Fibroblast of skin of left biceps (primary cell): ENCODE data around the gene NELFA.
"Not testable (repeated sequence)": the region's sequence is repeated elsewhere in the genome, so short reads cannot be mapped to it uniquely, and the experiment has no call there.

Experiments used
- DNase-seq, 2 experiments: peaks; one replicate each; pipeline ENCODE4 v3.0.0-alpha.2; 2013; ENCODE audit warnings: low read depth in 2 of 2

NELFA gene

DNA sequence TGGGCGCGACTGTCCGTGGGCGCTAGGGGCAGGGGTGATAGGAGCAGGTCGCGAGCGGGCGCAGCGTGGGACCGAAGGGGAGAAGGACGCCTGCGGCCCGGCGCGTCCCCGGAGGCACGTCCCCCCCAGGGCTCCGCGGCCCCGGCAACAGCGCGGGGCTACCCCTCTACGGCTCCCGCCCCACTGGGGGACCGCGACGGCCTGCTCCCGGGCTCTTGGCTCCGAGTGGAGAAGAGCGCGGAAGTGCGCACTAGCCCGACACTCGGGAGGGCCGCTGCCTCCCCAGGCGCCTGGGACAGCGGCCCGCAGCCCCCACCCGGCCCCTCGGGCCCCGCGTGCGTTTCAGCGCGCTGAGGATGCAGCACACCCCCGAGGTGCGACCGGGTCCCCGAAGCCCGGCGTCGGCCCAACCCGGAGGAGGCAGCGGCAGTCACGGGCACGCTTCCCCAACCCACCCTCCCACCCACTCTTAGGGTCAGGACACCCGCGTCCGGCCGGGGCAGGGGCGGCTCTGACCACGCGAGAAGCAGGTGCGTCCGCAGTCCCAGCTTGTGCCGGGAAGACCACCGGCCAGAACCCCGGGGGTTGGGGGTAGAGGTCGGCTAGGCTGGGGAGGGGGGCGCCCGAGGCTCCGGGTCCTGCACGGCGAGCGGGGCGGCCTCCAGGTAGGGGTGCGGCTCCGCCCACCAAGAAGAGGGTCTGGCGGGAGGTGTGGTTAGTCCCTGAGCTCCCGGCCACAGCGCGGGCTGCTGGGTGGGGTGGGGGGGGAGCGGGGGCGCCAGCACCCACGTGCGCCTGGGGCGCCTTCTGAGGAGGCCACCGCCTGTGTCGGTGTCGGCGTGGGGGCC is 31.8 kb upstream of the NELFA start:
- DNase-seq, result no peak

DNA sequence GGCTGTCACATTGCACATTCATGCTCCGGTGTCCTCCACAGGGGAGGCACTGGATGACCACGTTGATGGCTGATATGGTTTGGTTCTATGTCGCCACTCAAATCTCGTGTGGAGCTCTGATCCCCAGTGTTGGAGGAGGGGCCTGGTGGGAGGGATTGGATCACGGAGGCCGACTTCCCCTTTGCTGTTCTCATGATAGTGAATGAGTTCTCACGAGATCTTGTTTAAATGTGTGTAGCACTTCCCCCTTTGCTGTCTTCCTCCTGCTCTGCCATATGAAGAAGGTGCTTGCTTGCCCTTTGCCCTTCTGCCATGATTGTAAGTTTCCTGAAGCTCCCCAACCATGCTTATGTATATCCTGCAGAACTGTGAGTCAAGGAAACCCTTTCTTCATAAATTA is 28.1 kb upstream of the NELFA start:
- DNase-seq, result no peak

DNA sequence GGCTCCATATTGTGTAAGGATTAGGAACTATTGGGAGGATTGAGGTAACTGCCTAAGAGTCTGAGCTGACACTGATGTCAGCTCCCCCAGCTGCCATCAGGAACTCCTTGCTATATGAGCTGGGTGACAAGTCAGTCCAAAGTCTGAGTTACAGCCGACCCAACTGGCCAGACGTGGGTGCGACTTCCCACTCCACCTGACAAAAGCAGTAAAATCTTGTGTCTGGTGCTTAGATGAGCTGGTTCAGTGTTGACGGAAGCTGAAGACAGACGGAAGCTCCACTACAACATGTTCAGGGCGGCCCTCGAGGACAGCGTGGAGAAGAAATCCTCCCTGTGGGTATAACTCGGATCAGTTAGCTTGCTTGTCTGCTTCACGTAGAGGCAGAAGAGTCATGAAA is 27.6 kb upstream of the NELFA start:
- no peak for DNase-seq

DNA sequence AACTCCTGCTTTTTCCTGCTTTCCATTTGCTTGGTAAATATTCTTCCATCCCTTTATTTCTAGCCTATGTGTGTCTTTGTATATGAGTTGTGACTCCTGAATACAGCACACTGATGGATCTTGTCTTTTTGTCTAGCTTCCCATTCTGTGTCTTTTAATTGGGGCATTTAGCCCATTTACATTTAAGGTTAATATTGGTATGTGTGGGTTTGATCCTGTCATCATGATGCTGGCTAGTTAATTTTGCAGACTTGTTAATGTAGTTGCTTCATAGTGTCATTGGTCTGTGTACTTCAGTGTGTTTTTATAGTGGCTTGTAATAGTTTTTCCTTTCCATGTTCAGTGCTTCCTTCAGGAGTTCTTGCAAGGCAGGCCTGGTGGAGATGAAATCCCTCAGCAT is 22.4 kb upstream of the NELFA start:
- DNase-seq, result not testable (repeated sequence)

DNA sequence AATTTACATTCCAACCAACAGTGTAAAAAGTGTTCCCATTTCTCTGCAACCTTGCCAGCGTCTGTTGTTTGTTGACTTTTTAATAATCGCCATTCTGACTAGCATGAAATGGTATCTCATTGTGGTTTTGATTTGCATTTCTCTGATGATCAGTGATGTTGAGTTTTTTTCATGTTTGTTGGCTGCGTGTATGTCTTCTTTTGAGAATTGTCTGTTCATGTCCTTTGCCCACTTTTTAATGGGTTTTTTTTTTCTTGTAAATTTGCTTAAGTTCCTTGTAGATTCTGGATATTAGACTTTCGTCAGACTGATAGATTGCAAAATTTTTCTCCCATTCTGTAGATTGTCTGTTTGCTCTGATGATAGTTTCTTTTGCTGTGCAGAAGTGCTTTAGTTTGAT is 18.3 kb upstream of the NELFA start:
- not testable (repeated sequence) for DNase-seq

DNA sequence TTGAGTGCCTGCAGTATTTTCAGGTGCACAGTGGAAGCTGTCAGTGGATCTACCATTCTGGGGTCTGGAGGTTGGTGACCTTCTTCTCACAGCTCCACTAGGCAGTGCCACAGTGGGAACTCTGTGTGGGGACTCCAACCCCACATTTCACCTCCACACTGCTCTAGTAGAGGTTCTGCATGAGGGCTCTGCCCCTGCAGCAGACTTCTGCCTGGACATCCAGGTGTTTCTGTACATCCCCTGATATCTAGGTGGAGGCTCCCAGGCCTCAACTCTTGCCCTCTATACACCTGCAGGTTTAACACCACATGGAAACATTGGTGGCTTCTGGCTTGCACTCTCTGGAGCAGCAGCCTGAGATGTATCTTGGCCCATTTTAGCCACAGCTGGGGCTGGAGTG is 17.0 kb upstream of the NELFA start:
- no peak for DNase-seq

DNA sequence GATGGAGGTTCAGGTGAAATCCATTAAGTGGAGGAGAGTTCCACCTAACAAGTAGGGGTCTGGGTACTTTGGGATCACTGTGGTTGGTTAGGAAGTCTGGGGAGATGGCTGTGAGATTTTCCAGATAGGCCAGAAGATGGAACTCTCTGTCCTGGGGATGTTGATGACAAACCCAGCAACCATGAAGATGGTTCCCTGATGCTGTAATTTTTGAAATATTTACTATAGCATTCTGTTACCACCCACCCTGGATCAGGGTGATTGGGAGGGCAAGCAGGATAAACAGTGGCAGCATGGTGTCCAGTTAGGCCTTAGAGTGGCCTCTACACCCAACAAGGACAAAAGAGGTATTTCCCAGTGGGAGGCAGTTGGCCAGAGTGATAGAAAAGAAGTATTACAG is 15.9 kb upstream of the NELFA start:
- no peak for DNase-seq

DNA sequence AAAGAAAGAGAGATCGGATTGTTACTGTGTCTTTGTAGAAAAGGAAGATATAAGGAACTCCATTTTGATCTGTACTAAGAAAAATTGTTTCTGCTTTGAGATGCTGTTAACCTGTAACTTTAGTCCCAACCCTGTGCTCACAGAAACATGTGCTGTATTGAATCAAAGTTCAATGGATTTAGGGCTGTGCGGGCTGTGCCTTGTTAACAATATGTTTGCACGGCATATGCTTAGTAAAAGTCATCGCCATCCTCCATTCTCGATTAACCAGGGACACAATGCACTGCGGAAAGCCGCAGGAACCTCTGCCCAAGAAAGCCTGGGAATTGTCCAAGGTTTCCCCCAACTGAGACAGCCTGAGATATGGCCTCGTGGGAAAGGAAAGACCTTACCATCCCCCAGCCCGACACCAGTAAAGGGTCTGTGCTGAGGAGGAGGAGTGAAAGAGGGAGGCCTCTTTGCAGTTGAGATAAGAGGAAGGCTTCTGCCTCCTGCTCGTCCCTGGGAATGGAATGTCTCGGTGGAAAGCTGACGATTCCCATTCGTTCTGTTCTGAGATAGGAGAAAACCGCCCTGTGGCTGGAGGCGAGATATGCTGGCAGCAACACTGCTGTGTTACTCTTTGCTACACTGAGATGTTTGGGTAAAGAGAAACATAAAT is 12.7 kb upstream of the NELFA start:
- not testable (repeated sequence) for DNase-seq

DNA sequence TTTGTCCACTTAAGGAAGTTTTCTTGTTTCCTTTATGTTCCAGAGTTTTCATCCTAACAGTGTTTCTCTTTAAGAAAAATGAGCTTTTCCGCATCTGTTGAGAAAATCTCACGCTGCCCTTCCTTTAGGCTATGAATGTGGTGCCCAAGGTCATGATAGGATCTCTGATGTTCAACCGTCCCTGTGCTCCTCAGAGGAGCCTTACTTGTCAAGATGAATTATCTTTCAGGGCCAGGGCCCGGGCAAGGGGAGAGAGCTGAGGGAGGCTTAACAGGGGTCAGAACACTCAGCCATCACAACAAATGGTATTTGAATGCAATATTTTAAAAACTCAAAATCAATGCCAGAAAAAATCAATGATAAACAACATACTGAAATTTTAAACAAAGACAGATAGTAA is 6.2 kb upstream of the NELFA start:
- no peak for DNase-seq

DNA sequence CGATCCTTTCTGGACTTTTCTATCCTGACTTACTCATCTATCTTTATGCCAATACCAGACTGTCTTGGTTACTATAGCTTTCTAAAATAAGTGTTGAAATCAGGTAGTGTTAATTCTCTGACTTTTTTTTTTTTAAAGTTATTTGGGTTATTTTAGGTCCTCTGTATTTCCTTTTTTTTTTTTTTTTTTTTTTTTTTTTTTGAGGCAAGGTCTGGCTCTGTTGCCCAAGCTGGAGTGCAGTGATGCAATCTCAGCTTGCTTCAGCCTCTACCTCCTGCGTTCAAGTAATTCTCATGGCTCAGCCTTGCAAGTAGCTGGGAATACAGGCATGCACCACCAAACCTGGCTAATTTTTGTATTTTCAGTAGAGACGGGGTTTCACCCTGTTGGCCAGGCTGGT is 2.8 kb upstream of the NELFA start:
- no peak for DNase-seq

DNA sequence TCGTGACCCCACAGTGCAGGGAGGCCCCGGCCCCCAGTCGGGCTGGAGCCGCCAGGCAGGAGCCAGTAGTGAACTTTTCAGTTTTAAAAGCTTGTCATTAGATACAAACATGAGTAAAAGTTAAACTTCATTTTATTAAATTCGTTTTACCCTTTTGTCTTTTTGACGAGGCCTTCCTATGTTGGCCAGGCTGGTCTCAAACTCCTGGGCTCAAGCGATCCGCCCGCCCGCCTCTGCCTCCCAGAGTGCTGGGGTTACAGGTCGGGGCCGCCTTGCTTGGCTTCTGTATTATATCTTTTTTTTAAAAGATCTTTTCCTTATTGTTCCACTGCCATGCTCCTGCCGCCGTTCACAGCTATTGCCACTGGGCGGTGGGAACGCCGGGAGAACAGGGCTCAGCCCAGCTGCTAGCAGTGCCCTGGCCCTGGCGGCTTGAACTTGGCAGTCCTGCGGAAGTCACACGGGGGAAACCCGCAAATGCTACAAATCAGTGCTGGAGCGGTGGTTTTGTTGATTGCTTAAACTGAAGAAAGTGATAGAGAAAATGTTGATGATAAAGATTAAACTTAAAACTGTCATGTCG is 968 bp upstream of the NELFA start:
- DNase-seq, result no peak

DNA sequence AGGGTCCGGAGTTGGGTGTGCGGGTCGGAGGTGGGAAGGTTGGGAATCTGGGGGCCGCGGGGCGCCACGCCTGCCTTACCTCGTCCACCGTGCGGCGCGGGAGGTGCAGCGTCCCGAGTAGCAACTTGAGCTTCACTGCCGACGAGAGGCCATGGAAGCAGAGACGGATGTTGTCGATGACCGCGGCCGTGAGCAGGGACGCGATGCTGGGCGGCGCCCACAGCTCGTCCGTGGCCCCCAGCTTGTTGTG is 178 bp downstream of the NELFA start:
- no peak for DNase-seq

DNA sequence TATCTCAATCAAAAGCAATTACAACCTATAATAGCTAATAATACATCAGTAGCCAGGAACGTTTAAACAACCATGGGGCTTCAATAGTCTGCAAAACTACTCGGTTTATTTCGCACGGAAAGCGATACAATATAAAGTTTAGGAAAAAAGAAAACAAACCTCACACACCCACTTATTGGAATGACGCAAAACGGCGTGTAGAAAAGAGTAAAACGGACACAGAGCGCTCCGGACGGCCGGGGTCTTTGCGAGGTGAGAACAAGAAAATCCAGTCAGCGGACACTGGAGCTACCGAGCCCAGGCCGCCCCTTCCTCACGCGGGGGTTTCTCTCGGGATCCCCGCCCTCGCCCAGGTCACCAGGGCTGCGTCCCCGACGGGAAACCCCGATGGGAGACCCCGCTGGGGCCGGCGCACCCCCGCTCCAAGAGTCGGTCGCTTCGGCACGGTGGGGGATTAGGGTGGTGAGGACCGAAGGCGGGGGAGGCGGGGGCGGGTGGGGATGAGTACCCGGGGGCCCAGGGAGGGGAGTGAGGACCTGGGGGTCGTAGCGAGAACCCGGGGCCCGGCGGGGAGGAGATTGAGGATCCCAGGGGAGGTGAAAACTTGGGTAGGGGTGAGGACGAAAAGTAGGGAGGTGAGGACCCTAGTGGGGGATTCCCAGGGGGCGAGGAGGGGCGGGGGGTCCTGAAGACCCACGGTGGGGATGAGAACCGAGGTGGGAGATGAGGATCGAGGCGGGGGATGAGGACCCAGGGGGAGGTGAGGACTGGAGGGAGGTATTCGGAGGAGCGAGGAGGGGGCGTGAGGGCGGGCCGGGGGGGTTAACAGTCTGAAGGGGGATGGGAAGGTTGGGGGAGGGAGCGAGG is 737 bp downstream of the NELFA start:
- no peak for DNase-seq

DNA sequence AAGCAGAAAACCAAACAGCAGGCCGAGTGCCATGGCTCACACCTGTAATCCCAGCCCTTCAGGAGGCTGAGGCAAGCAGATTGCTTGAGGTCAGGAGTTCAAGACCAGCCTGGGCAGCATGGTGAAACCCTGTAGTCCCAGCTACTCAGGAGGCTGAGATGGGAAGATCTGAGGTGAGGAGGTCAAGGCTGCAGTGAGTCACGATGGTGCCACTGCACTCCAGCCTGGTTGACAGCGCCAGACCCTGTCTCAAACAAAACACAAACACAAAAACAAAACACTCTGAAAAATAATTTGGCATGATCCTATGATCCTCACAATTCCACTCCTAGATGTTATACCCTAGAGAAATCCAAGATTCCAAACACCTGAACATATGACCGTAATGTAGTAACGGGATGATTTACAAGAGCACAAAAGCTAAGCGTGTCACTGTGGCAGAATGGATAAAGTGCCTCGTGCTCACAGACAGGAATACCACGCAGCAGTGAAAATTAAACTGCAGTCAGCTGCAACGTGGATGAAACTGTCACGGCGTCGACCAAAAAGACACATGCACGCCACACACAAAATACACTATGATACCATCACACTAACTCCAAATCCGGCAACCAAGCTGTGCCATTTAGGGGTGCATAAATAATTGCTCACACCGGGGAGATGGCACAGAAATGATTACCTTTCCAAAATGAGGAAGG is 1.7 kb downstream of the NELFA start:
- no peak for DNase-seq

DNA sequence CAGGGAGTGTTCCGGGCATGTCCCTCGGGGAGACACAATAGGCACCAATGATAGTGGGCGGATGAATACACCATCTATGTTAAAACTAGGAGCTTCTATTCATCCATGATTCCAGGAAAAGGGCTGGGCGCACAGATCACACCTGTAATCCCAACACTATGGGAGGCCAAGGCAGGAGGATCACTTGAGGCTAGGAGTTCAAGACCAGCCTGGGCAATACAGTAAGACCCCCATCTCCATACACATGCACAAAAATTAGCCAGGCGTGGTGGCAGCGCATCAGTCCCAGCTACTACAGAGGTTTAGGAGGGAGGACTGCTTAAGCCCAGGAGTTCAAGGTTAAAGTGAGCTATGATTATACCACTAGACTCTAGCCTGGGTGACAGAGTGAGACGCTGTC is 2.4 kb downstream of the NELFA start:
- DNase-seq, result no peak

DNA sequence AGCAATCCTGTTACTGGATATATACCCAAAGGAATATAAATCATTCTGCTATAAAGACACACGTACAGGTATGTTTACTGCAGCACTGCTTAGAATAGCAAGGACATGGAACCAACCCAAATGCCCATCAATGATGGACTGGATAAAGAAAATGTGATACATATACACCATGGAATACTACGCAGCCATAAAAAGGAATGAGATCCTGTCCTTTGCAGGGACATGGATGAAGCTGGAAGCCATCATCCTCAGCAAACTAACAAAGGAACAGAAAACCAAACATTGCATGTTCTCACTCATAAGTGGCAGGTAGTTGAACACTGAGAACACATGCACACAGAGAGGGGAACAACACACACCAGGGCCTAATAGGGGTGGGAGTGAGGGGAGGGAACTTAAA is 5.4 kb downstream of the NELFA start:
- not testable (repeated sequence) for DNase-seq

DNA sequence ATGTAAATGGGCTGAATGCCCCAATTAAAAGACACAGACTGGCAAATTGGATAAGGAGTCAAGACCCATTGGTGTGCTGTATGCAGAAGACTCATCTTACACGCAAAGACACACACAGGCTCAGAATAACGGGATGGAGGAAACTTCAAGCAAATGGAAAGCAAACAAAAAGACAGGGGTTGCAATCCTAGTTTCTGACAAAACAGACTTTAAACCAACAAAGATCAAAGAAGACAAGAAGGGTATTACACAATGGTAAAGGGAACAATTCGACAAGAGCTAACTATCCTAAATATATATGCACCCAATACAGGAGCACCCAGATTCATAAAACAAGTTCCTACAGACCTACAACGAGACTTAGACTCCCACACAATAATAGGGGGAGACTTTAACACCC is 9.5 kb downstream of the NELFA start:
- not testable (repeated sequence) for DNase-seq

DNA sequence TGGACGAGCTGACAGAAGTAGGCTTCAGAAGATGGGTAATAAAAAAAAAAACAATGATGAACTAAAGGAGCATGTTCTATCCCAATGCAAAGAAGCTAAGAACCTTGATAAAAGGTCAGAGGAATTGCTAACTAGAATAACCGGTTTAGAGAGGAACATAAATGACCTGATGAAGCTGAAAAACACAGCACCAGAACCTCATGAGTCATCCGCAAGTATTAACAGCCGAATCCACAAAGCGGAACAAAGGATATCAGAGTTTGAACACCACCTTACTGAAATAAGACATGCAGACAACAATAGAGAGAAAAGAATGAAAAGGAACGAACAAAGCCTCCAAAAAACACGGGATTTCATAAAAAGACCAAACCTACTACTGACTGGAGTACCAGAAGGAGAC is 10.5 kb downstream of the NELFA start:
- DNase-seq, result no peak

DNA sequence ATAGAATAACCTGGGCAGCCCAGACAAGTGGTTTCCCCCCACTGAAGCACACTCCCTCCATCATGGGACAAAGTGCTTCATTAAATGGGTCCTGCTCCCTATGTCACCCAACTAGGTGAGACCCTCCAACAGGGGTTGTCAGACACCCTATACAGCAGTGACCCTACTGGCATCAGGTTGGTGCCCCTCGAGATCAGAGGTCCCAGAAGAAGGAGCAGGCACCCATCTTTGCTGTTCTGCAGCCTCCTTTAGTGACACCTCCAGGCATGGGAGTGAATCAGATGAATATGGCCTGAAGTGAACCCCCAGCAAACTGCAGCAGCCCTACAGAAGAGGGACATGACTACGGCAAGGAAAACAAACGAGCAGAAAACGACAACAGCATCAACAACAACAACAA is 11.1 kb downstream of the NELFA start:
- DNase-seq, result no peak

DNA sequence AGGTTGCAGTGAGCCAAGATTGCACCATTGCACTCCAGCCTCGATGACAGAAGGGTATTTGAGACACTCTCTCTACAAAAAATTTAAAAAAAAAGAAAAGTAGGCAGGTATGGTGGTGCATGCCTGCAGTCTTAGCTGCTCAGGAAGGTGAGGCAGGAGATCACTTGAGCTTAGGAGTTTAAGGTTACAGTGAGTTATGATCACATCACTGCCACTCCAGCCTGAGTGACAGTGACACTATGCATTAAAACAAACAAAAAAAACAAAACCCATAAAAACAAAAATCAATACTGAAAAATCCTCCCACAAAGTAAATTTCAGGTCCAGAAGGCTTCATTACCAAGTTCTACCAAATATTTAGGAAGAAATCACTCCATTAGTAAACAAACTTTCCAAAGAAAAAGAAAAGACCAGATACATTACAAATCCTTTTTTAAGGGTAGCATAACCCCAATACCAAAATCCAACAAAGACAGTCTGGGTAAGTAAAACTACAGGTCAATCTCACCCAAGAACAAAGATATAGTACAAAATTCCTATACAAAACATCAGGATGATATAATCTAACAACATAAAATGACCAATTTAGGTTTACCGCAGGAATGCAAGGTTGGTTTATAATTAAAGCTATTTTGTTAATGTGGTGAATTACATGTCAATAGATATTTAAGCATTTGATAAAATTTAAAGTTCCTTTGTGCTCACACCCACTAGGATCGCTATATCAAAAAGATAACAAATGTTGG is 11.7 kb downstream of the NELFA start:
- no peak for DNase-seq

DNA sequence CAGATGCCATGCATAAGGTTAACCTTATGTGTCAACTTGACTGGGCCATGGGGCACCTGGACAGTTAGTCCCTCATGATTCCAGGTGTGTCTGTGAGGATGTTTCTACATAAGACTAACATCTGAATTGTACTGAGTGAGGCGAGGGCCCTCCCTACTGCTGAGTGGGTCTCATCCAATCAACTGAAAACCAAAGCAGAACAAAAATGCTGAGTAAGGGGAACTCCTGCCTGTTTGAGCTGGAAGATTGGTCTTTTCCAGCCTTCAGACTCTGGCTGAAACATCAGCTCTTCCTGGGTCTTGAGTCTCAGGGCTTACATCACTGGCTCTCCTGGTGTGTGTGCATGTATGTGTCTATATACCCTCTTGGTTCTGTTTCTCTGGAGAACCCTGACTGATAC is 13.8 kb downstream of the NELFA start:
- DNase-seq, result no peak
